IMR-90 (cell line): ENCODE results near the gene CYP4B1. TPM values are rescaled to one million over a fixed set of nuclear protein-coding genes. Genes with fewer than 3 reads are reported as not detected.

Experiments used
- ATAC-seq: fragments of 200-7000 bp; cut with Tn5 transposase; 2 replicates; pipeline ENCODE4 v1.9.1; 2020; ENCODE audit warnings: low read depth, mild to moderate bottlenecking, moderate library complexity
- BruUV-seq: library from RNA; stranded (reverse); fragments of 400-500 nt; replicated peaks from 2 replicates; lab custom pipeline; 2021; lab: Mats Ljungman, UMichigan
- CTCF ChIA-PET: fragments of 300-600 bp; formaldehyde crosslinking; extraction: SDS; loops from one replicate; lab custom pipeline; 2021; ENCODE audit warnings: antibody characterized with exemption; lab: Yijun Ruan, JAX
- POLR2A ChIA-PET: fragments of 300-600 bp; sonication (Branson Sonifier 250); formaldehyde crosslinking; loops from one replicate; lab custom pipeline; 2022; ENCODE audit warnings: antibody characterized with exemption; ENCODE audit not compliant: unreplicated experiment; lab: Charles Lee
- DNase-seq: peaks from one replicate; pipeline ENCODE4 v3.0.0; 2013
- H2AFZ ChIP-seq: replicated peaks from 2 replicates; pipeline ENCODE3; 2013; ENCODE audit warnings: low read length, mild to moderate bottlenecking; ENCODE audit not compliant: poor library complexity
- H2AK5ac ChIP-seq: 2 replicates; pipeline ENCODE4 v1.6.1; 2013; ENCODE audit warnings: low read depth, low read length, inconsistent platforms
- H2AK9ac ChIP-seq: replicated peaks from 2 replicates; pipeline ENCODE3; 2013; ENCODE audit warnings: mild to moderate bottlenecking, low read depth, low read length, moderate library complexity; ENCODE audit not compliant: poor library complexity
- H2BK120ac ChIP-seq: 2 replicates; pipeline ENCODE4 v1.6.1; 2013; ENCODE audit warnings: low read depth, low read length, inconsistent platforms
- H2BK15ac ChIP-seq: 3 replicates; pipeline ENCODE4 v1.6.1; 2013; ENCODE audit warnings: low read depth, low read length, inconsistent platforms
- H2BK20ac ChIP-seq: 2 replicates; pipeline ENCODE4 v1.6.1; 2013; ENCODE audit warnings: low read depth, mild to moderate bottlenecking, inconsistent platforms, low read length, moderate library complexity
- H2BK5ac ChIP-seq: 2 replicates; pipeline ENCODE4 v1.6.1; 2013; ENCODE audit warnings: mild to moderate bottlenecking, low read depth, low read length, inconsistent platforms; ENCODE audit not compliant: poor library complexity, severe bottlenecking
- H3K14ac ChIP-seq: replicated peaks from 2 replicates; pipeline ENCODE4 v1.6.1; 2013; ENCODE audit warnings: low read depth, low read length, inconsistent platforms
- H3K18ac ChIP-seq: 2 replicates; pipeline ENCODE4 v1.6.1; 2013; ENCODE audit warnings: low read depth, low read length, control low read depth
- H3K23ac ChIP-seq: 2 replicates; pipeline ENCODE4 v1.6.1; 2013; ENCODE audit warnings: low read depth, low read length, inconsistent platforms
- H3K27ac ChIP-seq: 2 replicates; pipeline ENCODE4 v1.5.1; 2013; ENCODE audit warnings: mild to moderate bottlenecking, control low read depth, low read length; ENCODE audit not compliant: insufficient read depth
- H3K27me3 ChIP-seq: 2 replicates; pipeline ENCODE4 v1.6.1; 2013; ENCODE audit warnings: low read length; ENCODE audit not compliant: control insufficient read depth, insufficient read depth
- H3K36me3 ChIP-seq: 2 replicates; pipeline ENCODE4 v1.6.1; 2013; ENCODE audit warnings: low read length, mixed read lengths; ENCODE audit not compliant: control insufficient read depth, insufficient read depth
- H3K4ac ChIP-seq: 2 replicates; pipeline ENCODE4 v1.6.1; 2013; ENCODE audit warnings: low read depth, low read length, inconsistent platforms
- H3K4me1 ChIP-seq: 2 replicates; pipeline ENCODE4 v1.6.1; 2013; ENCODE audit warnings: low read length, mixed read lengths; ENCODE audit not compliant: control insufficient read depth, insufficient read depth
- H3K4me2 ChIP-seq: 2 replicates; pipeline ENCODE4 v1.6.1; 2013; ENCODE audit warnings: low read depth, mild to moderate bottlenecking, control low read depth, low read length, moderate library complexity
- H3K4me3 ChIP-seq: 2 replicates; pipeline ENCODE4 v1.5.1; 2013; ENCODE audit warnings: low read depth, mild to moderate bottlenecking, control low read depth, low read length, moderate library complexity; ENCODE audit not compliant: insufficient read depth
- H3K56ac ChIP-seq: 2 replicates; pipeline ENCODE4 v1.6.1; 2013; ENCODE audit warnings: low read length, inconsistent platforms; ENCODE audit not compliant: insufficient read depth; ENCODE audit errors: extremely low read depth
- H3K79me1 ChIP-seq, 2 experiments: 2 replicates each; pipeline ENCODE4 v1.6.1; 2013; ENCODE audit warnings: low read length in 2 of 2, inconsistent platforms in 1 of 2, low read depth in 1 of 2
- H3K9ac ChIP-seq: 2 replicates; pipeline ENCODE4 v1.6.1; 2013; ENCODE audit warnings: low read depth, low read length, control low read depth
- H3K9me1 ChIP-seq: 2 replicates; pipeline ENCODE4 v1.6.1; 2013; ENCODE audit warnings: low read length, inconsistent platforms; ENCODE audit not compliant: insufficient read depth
- H3K9me3 ChIP-seq: 2 replicates; pipeline ENCODE4 v1.6.1; 2013; ENCODE audit warnings: low read length; ENCODE audit not compliant: control insufficient read depth, insufficient read depth
- H4K20me1 ChIP-seq: 2 replicates; pipeline ENCODE4 v1.6.1; 2013; ENCODE audit warnings: low read length, inconsistent platforms; ENCODE audit not compliant: insufficient read depth
- H4K5ac ChIP-seq: 2 replicates; pipeline ENCODE4 v1.6.1; 2013; ENCODE audit warnings: mild to moderate bottlenecking, low read depth, low read length, control low read depth
- H4K8ac ChIP-seq, 2 experiments: 2 replicates each; pipeline ENCODE4 v1.6.1; 2013; ENCODE audit warnings: low read depth in 2 of 2, low read length in 2 of 2, control low read depth in 1 of 2, inconsistent platforms in 1 of 2
- H4K91ac ChIP-seq: 2 replicates; pipeline ENCODE4 v1.6.1; 2013; ENCODE audit warnings: low read depth, low read length, inconsistent platforms; ENCODE audit not compliant: insufficient read depth
- BHLHE40 ChIP-seq: fragments of 150-350 bp; IDR thresholded peaks from 2 replicates; pipeline ENCODE4 v1.6.1; 2016; ENCODE audit warnings: mild to moderate bottlenecking, low read depth, low read length
- CEBPB ChIP-seq: IDR thresholded peaks from 2 replicates; pipeline ENCODE4 v1.6.1; 2012; ENCODE audit warnings: low read depth, low read length, improper control_type of control experiment
- CHD1 ChIP-seq: IDR thresholded peaks from 2 replicates; pipeline ENCODE4 v1.6.1; 2012; ENCODE audit warnings: low read depth, low read length, improper control_type of control experiment
- CTCF ChIP-seq: conservative IDR thresholded peaks from 2 replicates; pipeline ENCODE4 v1.5.1; 2012; ENCODE audit warnings: mild to moderate bottlenecking, low read depth, low read length, improper control_type of control experiment
- ELK1 ChIP-seq: fragments of 150-350 bp; IDR thresholded peaks from 2 replicates; pipeline ENCODE4 v1.6.1; 2016; ENCODE audit warnings: low read depth, mild to moderate bottlenecking, low read length, moderate library complexity, borderline replicate concordance
- FOS ChIP-seq: fragments of 150-350 bp; IDR thresholded peaks from 2 replicates; pipeline ENCODE4 v1.6.1; 2016; ENCODE audit warnings: low read depth, low read length
- MAFK ChIP-seq: IDR thresholded peaks from 2 replicates; pipeline ENCODE4 v1.6.1; 2012; ENCODE audit warnings: low read depth, low read length, improper control_type of control experiment
- MAZ ChIP-seq: IDR thresholded peaks from 2 replicates; pipeline ENCODE4 v1.6.1; 2012; ENCODE audit warnings: low read depth, mild to moderate bottlenecking, low read length, improper control_type of control experiment, moderate library complexity, borderline replicate concordance
- MXI1 ChIP-seq: IDR thresholded peaks from 2 replicates; pipeline ENCODE4 v1.6.1; 2012; ENCODE audit warnings: low read depth, mild to moderate bottlenecking, low read length, moderate library complexity, borderline replicate concordance
- NFE2L2 ChIP-seq: fragments of 150-350 bp; IDR thresholded peaks from 2 replicates; pipeline ENCODE4 v1.6.1; 2016; ENCODE audit warnings: low read depth, mild to moderate bottlenecking, low read length
- POLR2A ChIP-seq: IDR thresholded peaks from 2 replicates; pipeline ENCODE4 v1.6.1; 2012; ENCODE audit warnings: mild to moderate bottlenecking, low read depth, low read length
- RAD21 ChIP-seq: IDR thresholded peaks from 2 replicates; pipeline ENCODE4 v1.6.1; 2012; ENCODE audit warnings: low read length, improper control_type of control experiment
- RCOR1 ChIP-seq: IDR thresholded peaks from 2 replicates; pipeline ENCODE4 v1.6.1; 2012; ENCODE audit warnings: mild to moderate bottlenecking, low read length, improper control_type of control experiment; ENCODE audit not compliant: insufficient replicate concordance
- RFX5 ChIP-seq: IDR thresholded peaks from 2 replicates; pipeline ENCODE4 v1.8.0; 2012; ENCODE audit warnings: low read depth, mild to moderate bottlenecking, low read length, moderate library complexity
- SMC3 ChIP-seq: fragments of 150-350 bp; IDR thresholded peaks from 2 replicates; pipeline ENCODE4 v1.6.1; 2016; ENCODE audit warnings: low read depth, mild to moderate bottlenecking, antibody characterized with exemption, low read length, moderate library complexity
- USF2 ChIP-seq: fragments of 150-350 bp; IDR thresholded peaks from 2 replicates; pipeline ENCODE4 v1.6.1; 2017; ENCODE audit warnings: mild to moderate bottlenecking, antibody characterized with exemption, low read length, low read depth
- WGBS, 2 experiments: methylation state at CpG; one replicate each; pipeline versions ENCODE4 v1.1.5 to v1.1.7; 2013; ENCODE audit warnings: missing lambda C conversion rate in 2 of 2; ENCODE audit not compliant: insufficient read length in 1 of 2; ENCODE audit errors: extremely low coverage in 2 of 2; 5-methylcytosine and 5-hydroxymethylcytosine counted together
- dilution Hi-C: fragments of 300-500 bp; cut with HindIII; formaldehyde crosslinking; loops from one replicate; pipeline ENCODE4 v1.14.3; 2018; ENCODE audit warnings: low sequenced_read_pairs; ENCODE audit not compliant: unreplicated experiment
- in situ Hi-C: fragments of 300-500 bp; cut with MboI; formaldehyde crosslinking; loops from 3 replicates; pipeline ENCODE4 v1.14.3; 2019; ENCODE audit warnings: low sequenced_read_pairs, inconsistent platforms, mixed read lengths
- intact Hi-C: fragments of 100-400 bp; cut with micrococcal nuclease; formaldehyde crosslinking; loops from 2 replicates; pipeline ENCODE4 v1.10.0; 2022
- polyA plus RNA-seq, 3 experiments: library from polyadenylated mRNA; depleted of rRNA; stranded (reverse); fragments of >200 nt; gene quantifications; 2 replicates each; pipeline ENCODE4 v1.2.3, GENCODE V29; 2012; ENCODE audit warnings: low replicate concordance in 1 of 3
- total RNA-seq: library from RNA; depleted of rRNA; stranded (reverse); fragments of >200 nt; gene quantifications from 2 replicates; pipeline ENCODE4 v1.2.3, GENCODE V29; 2012

CYP4B1 gene
- total and polyA plus RNA-seq, 2 of the 4 experiments (the other 2 are of a cell fraction): not detected

- H3K4me1 ChIP-seq: no peaks in the 10 kb centered on the region
- H3K27me3 ChIP-seq: no peaks in the 10 kb centered on the region
- H3K14ac ChIP-seq: no peak overlapping the region
- TF ChIP-seq SMC3: no peak
- no peak for TF ChIP-seq MAFK
- TF ChIP-seq FOS: no peak
- no peak for TF ChIP-seq RAD21
- no peak for TF ChIP-seq RFX5
- TF ChIP-seq BHLHE40: no peak
- no peak for TF ChIP-seq CTCF
- TF ChIP-seq MAZ: no peak
- no peak for TF ChIP-seq RCOR1
- no peak for TF ChIP-seq ELK1
- no peak for TF ChIP-seq POLR2A
- no peak for TF ChIP-seq NFE2L2
- no peak for TF ChIP-seq CEBPB
- no peak for TF ChIP-seq USF2
- no peak for TF ChIP-seq MXI1
- TF ChIP-seq CHD1: no peak
- H3K18ac ChIP-seq: no peak overlapping the region
- no peak overlapping the region for H2BK20ac ChIP-seq
- H3K4me3 ChIP-seq: no peak overlapping the region
- H4K8ac ChIP-seq: no peak overlapping the region
- no peak overlapping the region for H2BK15ac ChIP-seq
- no peak overlapping the region for H4K91ac ChIP-seq
- intact Hi-C loops (no loop called here), in situ Hi-C loops (no loop called here), dilution Hi-C loops (no loop called here)
- POLR2A ChIA-PET: no interaction called here
- BruUV-seq: no TSS peak
- no peak overlapping the region for H3K23ac ChIP-seq
- no peak overlapping the region for H4K5ac ChIP-seq
- H2AK9ac ChIP-seq: no peak overlapping the region
- no peaks in the 10 kb centered on the region for H3K79me1 ChIP-seq
- H3K27ac ChIP-seq: no peak overlapping the region
- CTCF ChIA-PET: no interaction called here
- ATAC-seq: no peak
- peaks cover 3% of the 10 kb centered on the region; the same call in 1 of the 2 replicates for H3K9me3 ChIP-seq
- WGBS, 2 experiments: no CpG with 5 or more reads among the region's 1 CpG
- H2AFZ ChIP-seq: no peak overlapping the region
- H3K4me2 ChIP-seq: no peak overlapping the region
- no peaks in the 10 kb centered on the region for H4K20me1 ChIP-seq
- no peak overlapping the region for H3K56ac ChIP-seq
- H3K4ac ChIP-seq: no peak overlapping the region
- H3K36me3 ChIP-seq: no peaks in the 10 kb centered on the region
- H3K9me1 ChIP-seq: no peaks in the 10 kb centered on the region
- no peak overlapping the region for H2BK5ac ChIP-seq
- H2AK5ac ChIP-seq: no peak overlapping the region
- no peak for DNase-seq
- H2BK120ac ChIP-seq: no peak overlapping the region
- H3K9ac ChIP-seq: no peak overlapping the region
Observed at GRCh38 chr1:46790446-46791101, 8.3 kb upstream of the CYP4B1 start.
